HL-60 (cell line): ENCODE data around the gene FYN.

ENCODE experiments used
- DNase-seq, 2 experiments: peaks; one replicate each; pipeline ENCODE4 v3.0.0-alpha.2; 2010 to 2020; ENCODE audit warnings: low read depth in 1 of 2, low spot score in 1 of 2
- H3K27ac ChIP-seq: fragments of 250-450 bp; sonication (Bioruptor Pico); replicated peaks from 2 replicates; pipeline ENCODE4 v1.5.1; 2020; ENCODE audit warnings: mild to moderate bottlenecking, moderate library complexity
- H3K27me3 ChIP-seq: fragments of 250-450 bp; sonication (Bioruptor Pico); 2 replicates; pipeline ENCODE4 v1.5.1; 2021; ENCODE audit warnings: mild to moderate bottlenecking, moderate library complexity; ENCODE audit not compliant: insufficient read depth, poor library complexity, severe bottlenecking
- H3K4me3 ChIP-seq: replicated peaks from 2 replicates; pipeline ENCODE4 v1.5.1; 2011; ENCODE audit warnings: mild to moderate bottlenecking, control low read depth, low read length; ENCODE audit not compliant: insufficient read depth
- CTCF ChIP-seq: IDR thresholded peaks from one replicate; pipeline ENCODE4 v1.5.1; 2011; ENCODE audit warnings: low read length, control low read depth, inconsistent platforms; ENCODE audit not compliant: insufficient read depth
- GABPA ChIP-seq: IDR thresholded peaks from 2 replicates; pipeline ENCODE4 v1.6.1; 2012; ENCODE audit warnings: low read depth
- POLR2AphosphoS5 ChIP-seq: IDR thresholded peaks from 2 replicates; pipeline ENCODE4 v1.6.1; 2012; ENCODE audit warnings: low read depth
- REST ChIP-seq: IDR thresholded peaks from 2 replicates; pipeline ENCODE4 v1.6.1; 2012; ENCODE audit warnings: low read depth; ENCODE audit not compliant: insufficient replicate concordance
- SPI1 ChIP-seq: IDR thresholded peaks from 2 replicates; pipeline ENCODE4 v1.6.1; 2012; ENCODE audit warnings: low read depth, mild to moderate bottlenecking, borderline replicate concordance

The FYN gene

GRCh38 chr6:111776236-111777221, 96.7 kb downstream of the FYN start:
- Histone ChIP-seq H3K27me3 (no peaks in the 10 kb centered on the region), H3K4me3 (no peak overlapping the region), H3K27ac (no peak overlapping the region)
- no peak for TF ChIP-seq GABPA
- no peak for TF ChIP-seq CTCF
- TF ChIP-seq POLR2AphosphoS5 = no peak
- TF ChIP-seq SPI1 = no peak
- DNase-seq = no peak

- no peak for TF ChIP-seq POLR2AphosphoS5
- DNase-seq = no peak
- H3K27ac ChIP-seq = no peak overlapping the region
- no peaks in the 10 kb centered on the region for H3K27me3 ChIP-seq
- H3K4me3 ChIP-seq = no peak overlapping the region
Observed at GRCh38 chr6:111775145-111775922, 97.9 kb downstream of the FYN start.

GRCh38 chr6:111774346-111774703, 98.9 kb downstream of the FYN start:
- Histone ChIP-seq H3K27me3 (no peaks in the 10 kb centered on the region), H3K27ac (no peak overlapping the region), H3K4me3 (no peak overlapping the region)
- DNase-seq = no peak
- TF ChIP-seq SPI1 (no peak), REST (no peak), POLR2AphosphoS5 (no peak)

GRCh38 chr6:111773501-111774345, 99.5 kb downstream of the FYN start:
- Histone ChIP-seq H3K4me3 (no peak overlapping the region), H3K27me3 (no peaks in the 10 kb centered on the region), H3K27ac (no peak overlapping the region)
- no peak for DNase-seq
- no peak for TF ChIP-seq GABPA
- TF ChIP-seq REST = no peak
- no peak for TF ChIP-seq CTCF
- no peak for TF ChIP-seq SPI1
- no peak for TF ChIP-seq POLR2AphosphoS5
